UCSD-AML1 (cell line): ENCODE measurements around the gene SAP130.

ENCODE experiments used
- DNase-seq: peaks from one replicate; lab custom pipeline; 2025; ENCODE audit not compliant: unreplicated experiment; lab: John Stamatoyannopoulos, UW

SAP130 gene

DNA sequence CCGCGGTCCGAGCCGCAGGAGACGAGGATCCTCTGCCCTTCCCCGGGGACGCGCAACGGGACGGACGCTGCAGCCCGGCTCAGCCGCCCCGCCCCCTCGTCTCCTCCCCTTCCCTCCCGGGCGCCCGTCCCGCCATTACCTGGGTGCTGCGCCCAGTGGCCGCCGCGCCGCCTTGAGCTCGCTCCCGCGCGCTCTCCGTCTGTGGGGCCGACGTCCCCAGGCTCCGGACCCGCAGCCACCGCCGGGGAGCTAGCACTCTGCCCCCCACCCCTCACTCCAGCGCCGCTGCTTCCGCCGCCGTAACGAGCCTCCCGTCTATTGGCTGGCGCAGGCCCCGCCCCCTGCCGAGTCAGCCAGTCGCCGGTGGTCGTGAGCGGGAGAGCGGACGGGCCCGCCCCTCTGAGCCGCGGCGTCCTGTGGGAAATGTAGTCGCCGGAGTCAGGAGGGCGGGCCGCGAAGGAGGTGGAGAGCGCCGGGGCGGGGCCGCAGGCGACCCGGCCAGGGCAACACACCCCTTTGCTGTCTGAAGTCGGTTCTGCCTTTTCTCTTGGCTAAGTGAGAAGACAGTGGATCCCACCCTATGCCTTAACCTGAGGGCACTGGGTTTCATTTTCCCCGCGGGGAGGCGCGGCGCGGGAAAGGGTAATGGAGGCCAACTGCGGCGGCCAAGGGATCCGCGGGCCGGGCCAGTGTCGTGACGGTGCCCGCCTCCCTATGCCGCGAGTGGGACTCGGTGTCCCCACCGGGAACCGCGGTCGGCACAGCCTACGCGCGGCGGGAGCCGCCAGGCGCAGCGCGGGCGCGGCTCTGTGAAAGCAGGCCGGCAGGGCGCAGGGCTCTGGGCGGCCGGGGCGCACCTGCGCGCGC lies at the start of gene SAP130:
TSS of gene SAP130 (minus strand) at position 259 of the 867 bp plus-strand sequence. CDS start 1,767 bp downstream, outside the sequence.
- peak; percentile 96 for DNase-seq

DNA sequence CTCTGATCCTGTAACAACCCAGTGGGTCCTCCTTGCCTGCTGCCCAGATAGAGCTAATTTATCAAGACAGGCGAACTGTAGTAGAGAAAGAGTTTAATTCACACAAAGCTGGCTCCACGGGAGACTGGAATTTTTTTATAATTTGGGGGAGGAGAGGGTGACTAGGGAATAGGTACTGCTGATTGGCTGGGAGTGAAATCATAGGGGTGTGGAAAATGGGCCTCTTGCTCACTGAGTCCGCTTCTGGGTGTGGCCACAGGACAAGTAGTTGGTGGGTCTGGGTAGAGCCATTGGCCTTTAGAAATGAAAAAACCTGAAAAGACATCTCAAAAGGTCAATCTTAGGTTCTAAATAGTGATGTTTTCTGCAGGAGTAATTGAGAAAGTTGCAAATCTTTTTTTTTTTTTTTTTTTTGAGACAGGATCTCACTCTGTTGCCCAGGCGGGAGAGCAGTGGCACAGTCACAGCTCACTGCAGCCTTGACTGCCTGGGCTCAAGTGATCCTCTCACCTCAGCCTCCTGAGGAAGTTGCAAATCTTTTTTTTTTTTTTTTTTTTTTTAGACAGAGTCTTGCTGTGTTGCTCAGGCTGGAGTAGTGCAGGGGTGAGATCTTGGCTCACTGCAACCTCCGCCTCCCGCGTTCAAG lies 48.7 kb upstream of the SAP130 start:
- DNase-seq, result no peak

DNA sequence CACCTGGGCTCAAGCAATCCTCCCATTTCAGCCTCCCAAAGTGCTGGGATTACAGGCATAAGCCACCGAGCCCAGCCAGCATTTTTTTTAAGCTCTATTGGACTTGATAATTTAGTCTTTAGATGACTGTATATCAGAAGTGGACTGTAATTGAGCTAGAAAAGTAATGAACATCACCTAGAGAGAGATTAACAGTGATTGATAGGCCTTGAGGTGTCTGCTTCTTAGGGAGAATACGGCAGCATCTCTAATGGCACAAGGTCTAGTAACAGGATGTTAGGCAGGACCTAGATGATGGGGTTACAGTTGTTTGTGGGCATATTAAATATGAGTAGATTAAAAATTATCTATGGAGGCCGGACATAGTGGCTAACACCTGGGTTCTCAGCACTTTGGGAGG lies 45.4 kb upstream of the SAP130 start:
- no peak for DNase-seq

DNA sequence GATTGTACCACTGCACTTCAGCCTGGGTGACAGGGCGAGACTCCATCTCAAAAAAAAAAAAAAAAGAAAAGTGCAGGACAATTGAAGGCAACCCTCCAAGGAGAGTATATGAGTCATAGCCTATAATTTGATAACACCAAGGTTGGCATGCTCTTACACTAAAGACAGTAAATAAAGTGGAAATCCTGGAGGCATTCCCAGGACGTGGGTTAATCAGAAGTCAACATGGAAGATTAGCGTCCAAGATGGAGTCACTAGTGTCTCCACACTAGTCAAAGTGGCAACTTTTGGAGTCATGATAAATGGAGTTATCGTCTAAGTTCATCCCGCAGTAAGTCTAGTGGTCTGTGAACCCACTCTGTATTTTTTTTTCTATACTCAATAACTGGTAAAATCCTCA lies 41.9 kb upstream of the SAP130 start:
- no peak for DNase-seq

DNA sequence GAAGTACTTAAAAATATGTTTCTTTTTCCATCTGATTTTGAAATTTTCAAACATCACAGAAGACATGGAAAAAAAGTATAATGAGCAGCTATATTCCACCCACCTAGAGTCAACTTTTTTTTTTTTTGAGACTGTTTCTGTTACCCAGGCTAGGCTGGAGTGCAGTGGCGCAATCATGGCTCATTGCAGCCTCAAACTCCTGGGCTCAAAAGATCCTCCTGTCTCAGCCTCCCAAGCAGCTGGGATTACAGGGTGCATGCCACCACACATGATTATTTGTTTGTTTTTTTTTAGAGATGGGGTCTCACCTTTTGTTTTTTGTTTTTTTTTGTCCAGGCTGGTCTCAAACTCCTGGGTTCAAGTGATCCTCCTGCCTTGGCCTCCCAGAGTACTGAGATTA lies 36.5 kb upstream of the SAP130 start:
- DNase-seq, result no peak

DNA sequence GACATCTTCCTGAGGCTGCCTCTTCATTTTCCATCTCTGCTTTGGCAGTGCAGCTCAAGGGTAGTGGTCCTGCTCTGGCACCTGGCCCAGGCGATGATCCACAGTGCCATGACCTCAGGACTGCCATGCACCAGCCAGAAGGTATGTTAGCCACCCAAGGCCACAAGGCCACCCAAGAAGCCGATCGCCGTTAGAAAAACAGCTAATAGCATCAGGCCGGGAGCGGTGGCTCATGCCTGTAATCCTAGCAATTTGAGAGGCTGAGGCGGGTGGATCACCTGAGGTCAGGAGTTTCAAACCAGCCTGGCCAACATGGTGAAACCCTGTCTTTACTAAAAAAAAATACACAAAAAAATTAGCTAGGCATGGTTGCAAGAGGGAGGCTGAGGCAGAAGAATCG lies 34.7 kb upstream of the SAP130 start:
- no peak for DNase-seq

DNA sequence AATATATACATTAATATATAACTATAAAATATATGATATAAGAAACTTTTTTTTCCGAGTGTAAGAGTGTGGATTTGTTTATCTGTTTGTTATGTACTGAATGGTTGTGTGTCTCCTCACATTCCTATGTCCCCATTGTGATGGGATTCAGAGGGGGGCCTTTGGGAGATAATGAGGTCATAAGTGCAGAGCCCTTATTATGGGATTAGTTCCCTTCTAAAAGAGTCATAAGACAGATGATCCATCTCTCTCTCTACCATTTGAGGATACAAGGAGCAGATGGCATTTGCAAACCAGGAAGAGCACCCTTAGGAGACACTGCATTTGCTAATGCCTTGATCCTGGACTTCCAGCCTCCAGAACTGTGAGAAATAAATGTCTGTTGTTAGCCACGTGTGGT lies 30.3 kb upstream of the SAP130 start:
- no peak for DNase-seq

DNA sequence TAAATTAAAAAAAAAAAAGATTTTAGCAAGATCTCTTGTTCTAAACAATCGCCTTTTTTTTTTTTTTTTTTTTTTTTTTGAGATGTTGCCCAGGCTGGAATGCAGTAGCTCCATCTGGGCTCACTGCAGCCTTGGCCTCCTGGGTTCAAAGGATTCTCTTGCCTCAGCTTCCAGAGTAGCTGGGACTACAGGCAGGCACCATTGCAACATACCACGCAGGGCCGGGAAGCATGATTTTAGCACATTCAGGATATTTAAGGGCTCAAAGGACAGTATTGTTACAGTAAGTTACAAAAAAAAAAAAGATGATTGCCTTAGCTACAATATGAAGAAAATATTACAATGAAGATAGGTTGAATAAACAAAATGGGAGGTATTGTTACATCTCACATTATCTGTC lies 29.5 kb upstream of the SAP130 start:
- DNase-seq, result no peak

DNA sequence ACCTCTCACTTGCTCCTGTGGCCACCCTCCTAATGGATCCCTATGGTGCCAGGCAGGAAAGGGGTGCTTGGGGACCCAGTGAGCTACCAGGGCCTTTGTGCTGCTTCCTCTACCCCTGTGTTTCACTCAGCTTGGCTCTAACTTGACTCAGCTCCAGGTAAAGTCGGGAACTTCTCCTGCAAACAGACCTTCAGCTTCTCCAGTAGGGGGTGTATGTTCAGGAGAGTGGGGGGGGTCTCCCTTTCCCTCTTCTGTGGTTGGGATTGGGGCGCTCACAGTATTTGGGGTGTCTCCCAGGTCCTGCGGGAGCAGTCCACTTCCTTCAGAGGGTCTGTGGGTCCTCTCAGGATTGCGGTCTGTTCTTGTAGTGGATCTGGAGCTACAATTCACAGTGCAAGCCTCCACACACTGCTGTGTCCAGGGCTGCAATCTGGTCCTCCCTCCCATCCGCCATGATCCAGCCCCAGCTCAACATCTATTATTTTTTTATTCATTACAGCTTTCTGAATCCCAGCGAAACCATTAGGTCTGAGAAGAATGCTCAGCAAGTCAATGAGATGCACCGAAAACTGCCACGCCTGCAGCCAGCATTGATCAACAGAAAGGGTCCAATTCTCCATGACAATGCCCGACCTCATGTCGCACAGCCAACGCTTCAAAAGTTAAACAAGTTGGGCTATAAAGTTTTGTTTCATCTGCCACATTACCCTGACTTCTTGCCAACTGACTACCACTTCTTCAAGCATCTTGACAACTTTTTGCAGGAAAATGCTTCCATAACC lies 26.4 kb upstream of the SAP130 start:
- DNase-seq, result no peak

DNA sequence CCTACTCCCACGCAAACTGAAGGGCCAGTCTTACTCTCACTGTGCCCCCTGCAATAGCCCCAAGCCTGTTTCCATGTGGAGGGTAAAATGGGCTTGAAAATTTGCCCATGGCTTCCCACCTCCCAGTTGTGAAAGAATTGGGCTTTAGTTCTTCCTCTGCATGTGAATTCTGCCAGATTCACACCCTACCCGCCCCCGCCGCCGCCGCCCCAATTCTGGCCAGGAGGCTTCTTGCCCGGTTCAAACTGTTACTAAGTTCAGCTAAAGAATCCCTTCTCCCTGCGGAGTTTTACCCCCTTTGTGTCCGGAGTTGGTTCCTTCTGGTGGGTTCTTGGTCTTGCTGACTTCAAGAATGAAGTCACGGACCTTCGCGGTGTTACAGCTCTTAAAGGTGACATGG lies 25.5 kb upstream of the SAP130 start:
- no peak for DNase-seq

DNA sequence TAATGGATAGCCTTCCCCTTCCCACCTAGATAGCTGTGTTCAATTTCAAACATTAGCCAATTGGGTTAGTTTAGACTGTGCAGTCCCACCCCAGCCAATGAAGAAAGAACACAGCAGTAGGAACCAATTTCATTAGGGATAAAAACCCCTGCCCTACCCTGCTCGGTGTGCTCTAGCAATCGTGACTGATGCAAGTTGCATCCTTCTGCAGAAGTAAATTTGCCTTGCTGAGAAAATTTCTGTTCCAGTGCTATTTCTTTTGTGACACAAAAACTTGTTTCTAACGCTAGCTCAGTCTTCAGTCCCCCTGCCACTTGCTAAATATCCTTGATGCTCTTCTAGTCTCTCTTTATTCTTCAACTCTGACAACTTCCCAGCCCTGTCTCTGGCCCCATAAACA lies 15.2 kb upstream of the SAP130 start:
- DNase-seq, result no peak

DNA sequence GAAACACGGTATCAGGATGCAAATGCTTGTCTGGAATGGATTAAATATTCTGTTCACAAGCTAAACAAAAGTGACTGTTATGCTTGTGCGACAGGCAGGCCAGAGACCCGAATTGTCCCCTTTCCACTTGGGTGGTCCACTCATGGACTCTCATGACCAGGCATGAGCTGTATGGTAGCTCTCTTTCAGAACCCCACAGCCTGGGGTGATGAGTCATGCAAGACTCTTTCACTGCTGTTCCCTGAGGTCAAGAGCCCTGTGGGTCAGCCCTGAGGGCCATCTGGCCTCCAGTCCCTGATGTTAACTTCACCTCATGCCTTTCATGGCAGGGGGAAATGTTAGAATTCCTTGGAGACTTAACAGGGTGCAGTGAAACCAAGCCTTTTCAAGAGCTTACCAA lies 13.7 kb upstream of the SAP130 start:
- DNase-seq, result no peak

DNA sequence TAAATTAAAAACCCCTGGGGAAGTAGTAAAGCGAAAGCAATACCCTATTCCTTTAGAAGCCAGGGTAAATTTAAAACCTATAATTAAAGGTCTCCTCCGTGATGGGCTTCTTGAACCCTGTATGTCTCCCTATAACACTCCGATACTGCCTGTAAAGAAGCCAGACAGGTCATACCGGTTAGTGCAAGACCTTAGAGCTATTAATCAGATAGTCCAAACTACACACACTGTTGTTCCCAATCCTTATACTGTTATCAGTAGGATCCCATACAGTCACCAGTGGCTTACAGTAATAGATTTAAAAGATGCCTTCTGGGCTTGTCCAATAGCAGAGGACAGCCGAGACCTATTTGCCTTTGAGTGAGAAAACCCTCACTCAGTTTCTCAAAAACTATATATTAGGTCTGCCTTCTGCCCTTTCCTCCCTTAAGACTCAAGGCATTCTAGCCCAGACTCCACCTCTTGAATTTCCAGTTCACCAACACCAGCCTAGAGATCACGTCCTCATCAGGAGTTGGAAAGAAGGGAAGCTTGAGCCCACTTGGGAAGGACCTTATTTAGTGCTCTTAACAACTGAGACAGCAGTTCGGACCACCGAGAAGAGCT lies 12.4 kb upstream of the SAP130 start:
- no peak for DNase-seq

DNA sequence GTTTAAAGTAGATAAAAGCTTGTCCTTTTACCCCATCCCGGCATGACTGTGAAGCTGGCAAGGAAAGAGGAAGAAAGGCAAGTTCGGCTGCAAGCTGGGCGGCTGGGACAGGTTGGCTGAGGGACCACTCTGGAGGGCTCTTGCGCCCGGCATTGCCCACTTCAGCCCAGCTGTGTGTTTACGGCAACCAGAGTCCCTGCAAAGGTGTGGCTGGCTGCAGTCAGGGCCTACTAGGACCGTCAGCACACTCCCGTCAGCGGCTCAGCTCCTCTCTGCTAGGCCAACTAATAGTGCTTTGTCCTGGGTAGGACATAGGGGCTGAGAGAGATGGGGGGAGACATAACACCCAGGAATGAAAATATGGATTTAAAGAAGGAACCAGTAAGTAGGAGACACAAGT lies 11.7 kb upstream of the SAP130 start:
- DNase-seq, result no peak

DNA sequence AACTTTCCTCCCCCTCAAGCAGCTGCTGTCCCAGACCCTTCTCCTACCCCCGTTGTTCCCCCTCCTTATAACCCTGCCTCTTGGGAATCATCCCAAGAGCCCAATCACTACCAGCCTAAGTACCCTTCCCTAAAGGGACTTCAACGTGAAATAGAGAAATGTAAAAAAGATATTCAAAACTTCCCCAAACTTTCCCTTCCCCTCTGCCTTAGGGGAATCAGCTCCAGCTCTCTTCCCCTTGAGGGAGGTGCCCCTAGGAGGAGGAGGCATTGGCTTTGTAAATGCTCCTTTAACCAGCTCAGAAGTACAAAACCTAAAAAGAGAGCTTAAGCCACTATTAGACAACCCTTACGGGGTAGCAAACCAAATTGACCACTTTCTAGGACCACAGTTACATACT lies 10.6 kb upstream of the SAP130 start:
- no peak for DNase-seq

DNA sequence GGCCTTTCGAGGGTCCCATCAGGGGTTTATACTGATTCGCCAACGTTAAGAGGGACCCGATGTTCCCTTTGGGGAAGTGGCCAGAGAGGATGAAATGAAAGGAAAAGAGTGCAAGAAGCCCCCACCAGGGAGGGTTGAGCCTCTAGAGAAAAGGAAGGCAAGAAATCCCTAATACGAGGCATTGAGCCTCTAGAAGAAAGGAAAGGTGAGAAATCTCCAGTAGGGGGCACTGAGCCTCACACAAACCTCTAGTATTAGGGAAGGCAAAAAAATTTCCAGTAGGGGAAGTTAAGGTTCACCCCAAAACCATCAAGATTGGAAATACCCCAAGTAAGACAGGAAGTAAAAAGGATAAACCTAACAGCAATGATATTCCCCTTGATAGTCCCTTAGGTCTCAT lies 9.8 kb upstream of the SAP130 start:
- no peak for DNase-seq

DNA sequence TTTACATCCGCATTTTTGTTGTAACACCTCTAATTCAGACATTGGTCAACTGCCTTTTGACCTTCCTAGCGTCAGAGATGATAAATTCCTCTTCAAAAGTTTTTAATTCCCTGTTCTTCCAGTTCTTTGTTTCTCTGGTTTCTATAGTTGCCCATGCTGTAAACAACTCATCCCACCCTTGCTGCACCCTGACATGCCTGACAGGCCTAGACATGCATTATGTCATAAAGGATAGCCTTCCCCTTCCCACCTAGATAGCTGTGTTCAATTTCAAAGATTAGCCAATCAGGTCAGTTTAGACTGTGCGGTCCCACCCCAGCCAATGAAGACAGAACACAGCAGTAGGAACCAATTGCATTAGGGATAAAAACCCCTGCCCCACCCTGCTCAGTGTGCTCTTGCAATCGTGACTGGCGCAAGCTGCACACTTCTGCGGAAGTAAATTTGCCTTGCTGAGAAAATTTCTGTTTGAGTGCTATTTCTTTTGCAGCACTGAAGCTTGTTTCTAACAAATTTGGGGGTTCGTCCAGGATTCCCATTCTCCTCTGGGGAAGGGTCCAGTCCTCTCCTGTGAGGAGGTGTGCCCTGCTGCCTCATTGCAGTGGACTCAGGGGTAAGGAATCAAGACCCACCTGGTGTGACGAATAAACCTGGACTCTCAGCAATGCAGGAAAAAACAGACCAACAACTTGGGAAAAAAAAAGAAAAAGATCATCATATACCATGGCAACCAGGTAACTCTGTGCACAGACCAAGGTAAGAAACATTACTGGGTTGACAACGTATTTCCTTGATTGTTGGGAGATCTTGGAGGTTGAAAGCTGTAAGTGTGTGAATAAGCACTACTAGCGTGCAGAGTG lies 9.1 kb upstream of the SAP130 start:
- DNase-seq, result no peak

DNA sequence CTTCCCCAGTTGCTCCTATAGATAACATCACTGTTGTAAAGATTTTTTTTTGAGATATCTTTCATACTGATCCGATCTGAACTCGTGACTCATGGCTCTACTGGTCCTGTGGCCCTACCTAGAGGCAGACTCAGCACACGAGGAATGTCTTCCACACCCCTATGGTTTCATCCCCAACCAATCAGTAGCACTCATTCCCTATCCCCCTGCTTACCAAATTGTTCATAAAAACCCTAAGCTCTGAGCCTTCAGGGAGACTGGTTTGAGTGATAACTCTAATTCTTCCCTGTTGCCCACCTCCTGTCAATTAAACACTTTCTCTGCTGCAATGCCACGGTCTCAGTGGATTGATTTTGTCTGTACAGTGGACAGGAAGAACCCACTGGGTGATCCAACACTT lies 4.2 kb upstream of the SAP130 start:
- no peak for DNase-seq

DNA sequence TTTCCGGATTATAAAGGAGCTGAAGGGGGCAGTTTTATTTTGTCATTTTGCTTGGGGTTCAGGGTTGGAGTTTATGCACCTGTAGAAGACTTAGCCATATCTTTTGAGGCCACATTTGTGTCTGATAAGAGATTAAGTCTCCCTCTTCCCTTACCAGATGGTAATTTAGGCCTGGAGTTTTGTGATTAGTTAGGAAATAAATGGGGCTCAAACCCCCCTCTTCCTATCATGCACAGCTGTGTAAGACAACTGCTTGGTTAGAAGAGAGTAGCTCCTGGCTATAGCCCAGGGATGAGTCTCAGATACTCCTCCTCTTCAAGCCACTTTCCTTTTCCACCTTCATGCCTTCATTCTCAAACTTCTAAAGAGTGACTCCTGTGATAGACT lies 802 bp upstream of the SAP130 start:
- DNase-seq, result no peak

DNA sequence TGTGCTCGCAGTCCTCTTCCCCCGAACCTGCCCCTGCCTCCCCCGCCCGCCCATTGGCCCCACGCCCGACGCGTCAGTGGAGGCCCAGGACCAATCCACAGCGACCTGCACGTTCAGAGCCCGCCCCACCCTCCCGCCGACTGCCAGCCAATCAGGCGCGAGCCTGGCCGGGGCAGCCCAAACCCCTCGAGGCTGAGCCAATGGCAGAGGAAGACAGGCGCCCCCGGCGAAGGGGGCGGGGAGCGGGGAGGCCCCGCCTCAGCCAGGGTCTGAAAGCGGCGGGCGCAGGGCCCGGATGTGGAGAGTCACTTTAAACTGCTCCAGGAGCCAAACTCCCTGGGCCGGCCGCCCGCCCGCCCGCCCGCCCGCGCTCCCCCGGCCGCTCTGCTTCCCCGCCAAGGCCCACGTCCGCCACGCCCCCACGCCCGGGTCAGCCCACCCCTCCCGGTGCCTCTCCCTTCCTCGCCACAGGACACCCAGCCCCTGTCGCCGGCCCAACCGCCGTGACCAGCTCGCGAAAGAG lies 520 bp downstream of the SAP130 start:
- DNase-seq, result peak; percentile 99
